Measurements from ENCODE around the gene FANK1. TPM values are rescaled to one million over a fixed set of nuclear protein-coding genes. Genes with fewer than 3 reads are reported as not detected.

The FANK1 gene
- total RNA-seq, 1 donor from 2014 or later, result 11.0 TPM

DNA sequence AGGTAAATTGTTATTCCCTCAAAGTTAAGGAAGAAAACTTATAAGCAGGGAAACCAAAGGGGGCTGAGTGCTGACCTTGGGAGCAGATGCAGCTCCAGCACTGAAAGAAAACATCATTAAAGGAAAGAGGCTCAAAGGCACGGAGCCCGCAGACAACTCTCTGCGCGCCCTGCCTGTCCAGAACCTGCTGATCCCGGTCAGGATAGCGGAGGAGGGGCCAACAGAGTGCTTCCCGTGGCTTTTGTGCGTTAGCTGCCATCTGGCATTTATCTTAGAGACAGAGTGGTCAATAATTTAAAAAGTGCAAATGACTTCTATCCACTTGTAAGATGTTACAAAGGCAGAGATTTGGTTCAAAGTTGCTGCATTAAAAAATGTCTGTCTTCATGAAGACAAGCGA is 162.1 kb downstream of the FANK1 start:
- no peak for DNase-seq (ENCODE audit: low spot score in 2 of 2, unreplicated experiment in 2 of 2)
- H3K9me3 Mint-ChIP-seq, result peaks cover 7% of the 10 kb centered on the region
- H3K36me3 Mint-ChIP-seq, result no peaks in the 10 kb centered on the region
- H3K27me3 Mint-ChIP-seq (ENCODE audit: low read depth), result peaks cover 6% of the 10 kb centered on the region
- H3K4me1 Mint-ChIP-seq, result peaks cover 13% of the 10 kb centered on the region
- no peak overlapping the region for H3K4me3 Mint-ChIP-seq
- TF ChIP-seq, protein P1, sequence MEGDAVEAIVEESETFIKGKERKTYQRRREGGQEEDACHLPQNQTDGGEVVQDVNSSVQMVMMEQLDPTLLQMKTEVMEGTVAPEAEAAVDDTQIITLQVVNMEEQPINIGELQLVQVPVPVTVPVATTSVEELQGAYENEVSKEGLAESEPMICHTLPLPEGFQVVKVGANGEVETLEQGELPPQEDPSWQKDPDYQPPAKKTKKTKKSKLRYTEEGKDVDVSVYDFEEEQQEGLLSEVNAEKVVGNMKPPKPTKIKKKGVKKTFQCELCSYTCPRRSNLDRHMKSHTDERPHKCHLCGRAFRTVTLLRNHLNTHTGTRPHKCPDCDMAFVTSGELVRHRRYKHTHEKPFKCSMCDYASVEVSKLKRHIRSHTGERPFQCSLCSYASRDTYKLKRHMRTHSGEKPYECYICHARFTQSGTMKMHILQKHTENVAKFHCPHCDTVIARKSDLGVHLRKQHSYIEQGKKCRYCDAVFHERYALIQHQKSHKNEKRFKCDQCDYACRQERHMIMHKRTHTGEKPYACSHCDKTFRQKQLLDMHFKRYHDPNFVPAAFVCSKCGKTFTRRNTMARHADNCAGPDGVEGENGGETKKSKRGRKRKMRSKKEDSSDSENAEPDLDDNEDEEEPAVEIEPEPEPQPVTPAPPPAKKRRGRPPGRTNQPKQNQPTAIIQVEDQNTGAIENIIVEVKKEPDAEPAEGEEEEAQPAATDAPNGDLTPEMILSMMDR (IDR thresholded peaks at IDR 0.05; ENCODE audit: unreplicated experiment), result no peak
- peak overlapping the region; percentile 61 for H3K27ac Mint-ChIP-seq

Other genes starting within 250 kb of the FANK1 start
- not detected in 3 replicates for gene TEX36, start 213.4 kb upstream of the FANK1 start, total RNA-seq
- 45.9 to 49.7 TPM (median 48.0 TPM) in 3 replicates for gene EDRF1, start 176.9 kb upstream of the FANK1 start, total RNA-seq
- gene MMP21, start 120.7 kb upstream of the FANK1 start, total RNA-seq, result 0.18 to 0.27 TPM (median 0.23 TPM) in 3 replicates
- 63.2 to 65.7 TPM (median 64.0 TPM) in 3 replicates for gene UROS, start 73.3 kb upstream of the FANK1 start, total RNA-seq
- 54.1 to 59.8 TPM (median 58.0 TPM) in 3 replicates for gene BCCIP, start 73.0 kb upstream of the FANK1 start, total RNA-seq
- 30.0 to 33.0 TPM (median 31.0 TPM) in 3 replicates for gene DHX32, start 15.3 kb upstream of the FANK1 start, total RNA-seq

Data from mesothelial cell of epicardium (in vitro differentiated cells).